ENCODE measurements around the gene ABCC5.

The ABCC5 gene

GRCh38 chr3:184005941-184006507 is 11.7 kb downstream of the ABCC5 start:
- peak; percentile 47 for DNase-seq (ENCODE audit: insufficient read length, low spot score)
- FAIRE-seq, result peak; percentile 61
- no peak for TF ChIP-seq PAX5 (IDR thresholded peaks at IDR 0.05; ENCODE audit: insufficient read depth, low read length, severe bottlenecking)
- TF ChIP-seq TAF1 (IDR thresholded peaks at IDR 0.05; ENCODE audit: low read depth, low read length), result no peak
- no peak for TF ChIP-seq POLR2AphosphoS5 (IDR thresholded peaks at IDR 0.05; ENCODE audit: low read depth, low read length)
- no peak for TF ChIP-seq POU2F2 (IDR thresholded peaks at IDR 0.05; ENCODE audit: low read depth, low read length)
- no peak for TF ChIP-seq SPI1 (IDR thresholded peaks at IDR 0.05; ENCODE audit: low read depth, low read length)

- no peak for TF ChIP-seq POU2F2 (IDR thresholded peaks at IDR 0.05; ENCODE audit: low read depth, low read length)
- TF ChIP-seq PAX5 (IDR thresholded peaks at IDR 0.05; ENCODE audit: insufficient read depth, low read length, severe bottlenecking), result no peak
- no peak for TF ChIP-seq POLR2AphosphoS5 (IDR thresholded peaks at IDR 0.05; ENCODE audit: low read depth, low read length)
- no peak for TF ChIP-seq SPI1 (IDR thresholded peaks at IDR 0.05; ENCODE audit: low read depth, low read length)
- TF ChIP-seq POLR2A (IDR thresholded peaks at IDR 0.05; ENCODE audit: low read depth, low read length), result no peak
- TF ChIP-seq TAF1 (IDR thresholded peaks at IDR 0.05; ENCODE audit: low read depth, low read length), result no peak
- FAIRE-seq, result no peak
- no peak for DNase-seq (ENCODE audit: insufficient read length, low spot score)
Observed at GRCh38 chr3:184004476-184004875, 13.2 kb downstream of the ABCC5 start.

- DNase-seq (ENCODE audit: insufficient read length, low spot score) (no peak), FAIRE-seq (no peak)
- no peak for TF ChIP-seq POLR2A (IDR thresholded peaks at IDR 0.05; ENCODE audit: low read depth, low read length)
- TF ChIP-seq POLR2AphosphoS5 (IDR thresholded peaks at IDR 0.05; ENCODE audit: low read depth, low read length), result no peak
- TF ChIP-seq POU2F2 (IDR thresholded peaks at IDR 0.05; ENCODE audit: low read depth, low read length), result no peak
- no peak for TF ChIP-seq SPI1 (IDR thresholded peaks at IDR 0.05; ENCODE audit: low read depth, low read length)
- no peak for TF ChIP-seq TAF1 (IDR thresholded peaks at IDR 0.05; ENCODE audit: low read depth, low read length)
- TF ChIP-seq PAX5 (IDR thresholded peaks at IDR 0.05; ENCODE audit: insufficient read depth, low read length, severe bottlenecking), result no peak
Observed at GRCh38 chr3:184003187-184003967, 14.3 kb downstream of the ABCC5 start.

GRCh38 chr3:184002469-184002868 is 15.2 kb downstream of the ABCC5 start:
- DNase-seq (ENCODE audit: insufficient read length, low spot score), result no peak
- no peak for TF ChIP-seq SPI1 (IDR thresholded peaks at IDR 0.05; ENCODE audit: low read depth, low read length)
- no peak for TF ChIP-seq POU2F2 (IDR thresholded peaks at IDR 0.05; ENCODE audit: low read depth, low read length)
- TF ChIP-seq POLR2AphosphoS5 (IDR thresholded peaks at IDR 0.05; ENCODE audit: low read depth, low read length), result no peak
- no peak for TF ChIP-seq POLR2A (IDR thresholded peaks at IDR 0.05; ENCODE audit: low read depth, low read length)
- TF ChIP-seq TAF1 (IDR thresholded peaks at IDR 0.05; ENCODE audit: low read depth, low read length), result no peak
- TF ChIP-seq PAX5 (IDR thresholded peaks at IDR 0.05; ENCODE audit: insufficient read depth, low read length, severe bottlenecking), result no peak
- FAIRE-seq, result no peak

- no peak for DNase-seq (ENCODE audit: insufficient read length, low spot score)
- TF ChIP-seq POU2F2 (IDR thresholded peaks at IDR 0.05; ENCODE audit: low read depth, low read length) (no peak), POLR2AphosphoS5 (IDR thresholded peaks at IDR 0.05; ENCODE audit: low read depth, low read length) (no peak), TAF1 (IDR thresholded peaks at IDR 0.05; ENCODE audit: low read depth, low read length) (no peak), POLR2A (IDR thresholded peaks at IDR 0.05; ENCODE audit: low read depth, low read length) (no peak), SPI1 (IDR thresholded peaks at IDR 0.05; ENCODE audit: low read depth, low read length) (no peak)
- no peak for FAIRE-seq
Observed at GRCh38 chr3:184001761-184002160, 15.9 kb downstream of the ABCC5 start.

GRCh38 chr3:183991403-183991802 is 26.3 kb downstream of the ABCC5 start:
- TF ChIP-seq SPI1 (IDR thresholded peaks at IDR 0.05; ENCODE audit: low read depth, low read length) (no peak), POLR2A (IDR thresholded peaks at IDR 0.05; ENCODE audit: low read depth, low read length) (no peak), POLR2AphosphoS5 (IDR thresholded peaks at IDR 0.05; ENCODE audit: low read depth, low read length) (no peak), PAX5 (IDR thresholded peaks at IDR 0.05; ENCODE audit: insufficient read depth, low read length, severe bottlenecking) (no peak), POU2F2 (IDR thresholded peaks at IDR 0.05; ENCODE audit: low read depth, low read length) (no peak), TAF1 (IDR thresholded peaks at IDR 0.05; ENCODE audit: low read depth, low read length) (no peak)
- DNase-seq (ENCODE audit: insufficient read length, low spot score) (no peak), FAIRE-seq (no peak)

- DNase-seq (ENCODE audit: insufficient read length, low spot score) (no peak), FAIRE-seq (no peak)
- TF ChIP-seq POLR2AphosphoS5 (IDR thresholded peaks at IDR 0.05; ENCODE audit: low read depth, low read length), result no peak
- TF ChIP-seq PAX5 (IDR thresholded peaks at IDR 0.05; ENCODE audit: insufficient read depth, low read length, severe bottlenecking), result no peak
- TF ChIP-seq POLR2A (IDR thresholded peaks at IDR 0.05; ENCODE audit: low read depth, low read length), result no peak
- TF ChIP-seq TAF1 (IDR thresholded peaks at IDR 0.05; ENCODE audit: low read depth, low read length), result no peak
- no peak for TF ChIP-seq POU2F2 (IDR thresholded peaks at IDR 0.05; ENCODE audit: low read depth, low read length)
- no peak for TF ChIP-seq SPI1 (IDR thresholded peaks at IDR 0.05; ENCODE audit: low read depth, low read length)
Observed at GRCh38 chr3:183988216-183988790, 29.4 kb downstream of the ABCC5 start.

GRCh38 chr3:183987000-183987600 is 30.6 kb downstream of the ABCC5 start:
- no peak for FAIRE-seq
- no peak for DNase-seq (ENCODE audit: insufficient read length, low spot score)
- TF ChIP-seq TAF1 (IDR thresholded peaks at IDR 0.05; ENCODE audit: low read depth, low read length), result no peak
- no peak for TF ChIP-seq PAX5 (IDR thresholded peaks at IDR 0.05; ENCODE audit: insufficient read depth, low read length, severe bottlenecking)
- no peak for TF ChIP-seq SPI1 (IDR thresholded peaks at IDR 0.05; ENCODE audit: low read depth, low read length)
- TF ChIP-seq POLR2AphosphoS5 (IDR thresholded peaks at IDR 0.05; ENCODE audit: low read depth, low read length), result no peak
- TF ChIP-seq POU2F2 (IDR thresholded peaks at IDR 0.05; ENCODE audit: low read depth, low read length), result no peak
- TF ChIP-seq POLR2A (IDR thresholded peaks at IDR 0.05; ENCODE audit: low read depth, low read length), result no peak
